Cortex of kidney (tissue), 1 donor: Measurements from ENCODE around the gene MRPL43.
"Not testable (repeated sequence)": the region's sequence is repeated elsewhere in the genome, so short reads cannot be mapped to it uniquely, and the experiment has no call there.

ENCODE experiments used
- DNase-seq: peaks from one replicate; lab custom pipeline; 2025; lab: John Stamatoyannopoulos, UW

The MRPL43 gene

GRCh38 chr10:100986952-100987684 is at the start of gene MRPL43, which contains the start of gene TWNK:
TSS of gene MRPL43 (minus strand) at chr10:100987497. CDS start at chr10:100987443, 54 bp downstream.
TSS of gene TWNK (plus strand) at chr10:100987543. CDS start at chr10:100988211, 668 bp downstream.
- DNase-seq, result peak; percentile 14

GRCh38 chr10:101036726-101037125 is 49.4 kb upstream of the MRPL43 start:
- DNase-seq, result no peak

- no peak for DNase-seq
These were observed 48.8 kb upstream of the MRPL43 start for GRCh38 chr10:101035916-101036702.

GRCh38 chr10:101035314-101035713 is 48.0 kb upstream of the MRPL43 start:
- no peak for DNase-seq

GRCh38 chr10:101034404-101034803 is 47.1 kb upstream of the MRPL43 start:
- DNase-seq, result not testable (repeated sequence)

GRCh38 chr10:101033276-101033675 is 46.0 kb upstream of the MRPL43 start:
- no peak for DNase-seq

GRCh38 chr10:101032637-101033224 is 45.4 kb upstream of the MRPL43 start:
- DNase-seq, result no peak

GRCh38 chr10:101031796-101032636 is 44.7 kb upstream of the MRPL43 start:
- DNase-seq, result no peak

GRCh38 chr10:101031128-101031795 is 44.0 kb upstream of the MRPL43 start, which contains the start of the genes PDZD7 and SFXN3:
TSS of gene PDZD7 (minus strand) at chr10:101031129. CDS start at chr10:101030219, 910 bp downstream.
TSS of gene SFXN3 (plus strand) at chr10:101031234. CDS start at chr10:101034695, 3,461 bp downstream.
- DNase-seq, result peak; percentile 20

GRCh38 chr10:101030496-101031127 is 43.3 kb upstream of the MRPL43 start:
- no peak for DNase-seq

GRCh38 chr10:101029520-101030295 is 42.4 kb upstream of the MRPL43 start:
- no peak for DNase-seq

GRCh38 chr10:101028446-101029337 is 41.4 kb upstream of the MRPL43 start:
- no peak for DNase-seq

- DNase-seq, result no peak
These were observed 39.9 kb upstream of the MRPL43 start for GRCh38 chr10:101027106-101027720.

GRCh38 chr10:101022967-101023705 is 35.8 kb upstream of the MRPL43 start:
- DNase-seq, result no peak

- DNase-seq, result no peak
These were observed 34.5 kb upstream of the MRPL43 start for GRCh38 chr10:101021692-101022251.

GRCh38 chr10:101021239-101021638 is 33.9 kb upstream of the MRPL43 start:
- DNase-seq, result no peak

- no peak for DNase-seq
These were observed 33.3 kb upstream of the MRPL43 start for GRCh38 chr10:101020427-101021075.
